PFSK-1 (cell line): ENCODE data around the gene UGGT2.

Source experiments
- FOXP2 ChIP-seq: optimal IDR thresholded peaks from 2 replicates; pipeline ENCODE3; 2011; ENCODE audit warnings: borderline replicate concordance, control low read depth, inconsistent platforms; ENCODE audit not compliant: insufficient read depth; ENCODE audit errors: extremely low read length, extremely low read depth
- POLR2AphosphoS5 ChIP-seq: IDR thresholded peaks from 2 replicates; pipeline ENCODE4 v1.6.1; 2012; ENCODE audit warnings: low read depth, mild to moderate bottlenecking, control low read depth, low read length, moderate library complexity
- SIN3A ChIP-seq: IDR thresholded peaks from 2 replicates; pipeline ENCODE4 v1.6.1; 2012; ENCODE audit warnings: mild to moderate bottlenecking, low read length, moderate library complexity, borderline replicate concordance; ENCODE audit not compliant: insufficient read depth
- TAF1 ChIP-seq: IDR thresholded peaks from 2 replicates; pipeline ENCODE4 v1.6.1; 2012; ENCODE audit warnings: low read length, control low read depth, borderline replicate concordance; ENCODE audit not compliant: insufficient read depth
- TF ChIP-seq, protein P1 (sequence below), 2 experiments: IDR thresholded peaks; 2 replicates each; pipeline versions ENCODE4 v1.6.1 to v1.8.0; 2011 to 2012; ENCODE audit warnings: low read depth in 2 of 2, low read length in 2 of 2, control low read depth in 1 of 2, inconsistent platforms in 1 of 2, mild to moderate bottlenecking in 1 of 2, moderate library complexity in 1 of 2; ENCODE audit not compliant: insufficient read depth in 1 of 2

DNA sequence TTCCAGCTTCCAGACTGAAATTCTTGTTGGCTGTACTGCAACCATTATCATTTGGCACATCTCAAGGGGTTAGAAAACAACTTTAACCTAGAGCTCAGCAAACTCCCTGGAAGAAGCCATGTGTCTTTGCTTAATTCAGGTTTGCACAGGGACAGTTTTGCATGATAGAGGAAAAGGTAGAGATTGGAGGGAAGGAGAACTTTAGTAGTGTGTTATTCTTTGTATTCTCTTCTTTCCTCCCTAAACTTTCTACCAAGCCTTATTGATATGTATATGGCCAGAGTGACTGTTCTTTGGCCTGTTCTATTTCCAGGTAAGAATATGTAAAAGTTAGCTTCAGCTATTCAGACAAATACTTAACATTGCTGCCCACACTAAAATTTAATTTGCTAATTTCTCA, 53.1 kb downstream of the UGGT2 start:
- TF ChIP-seq POLR2AphosphoS5 (no peak), TAF1 (no peak), SIN3A (no peak), FOXP2 (no peak)
- TF ChIP-seq, protein P1, sequence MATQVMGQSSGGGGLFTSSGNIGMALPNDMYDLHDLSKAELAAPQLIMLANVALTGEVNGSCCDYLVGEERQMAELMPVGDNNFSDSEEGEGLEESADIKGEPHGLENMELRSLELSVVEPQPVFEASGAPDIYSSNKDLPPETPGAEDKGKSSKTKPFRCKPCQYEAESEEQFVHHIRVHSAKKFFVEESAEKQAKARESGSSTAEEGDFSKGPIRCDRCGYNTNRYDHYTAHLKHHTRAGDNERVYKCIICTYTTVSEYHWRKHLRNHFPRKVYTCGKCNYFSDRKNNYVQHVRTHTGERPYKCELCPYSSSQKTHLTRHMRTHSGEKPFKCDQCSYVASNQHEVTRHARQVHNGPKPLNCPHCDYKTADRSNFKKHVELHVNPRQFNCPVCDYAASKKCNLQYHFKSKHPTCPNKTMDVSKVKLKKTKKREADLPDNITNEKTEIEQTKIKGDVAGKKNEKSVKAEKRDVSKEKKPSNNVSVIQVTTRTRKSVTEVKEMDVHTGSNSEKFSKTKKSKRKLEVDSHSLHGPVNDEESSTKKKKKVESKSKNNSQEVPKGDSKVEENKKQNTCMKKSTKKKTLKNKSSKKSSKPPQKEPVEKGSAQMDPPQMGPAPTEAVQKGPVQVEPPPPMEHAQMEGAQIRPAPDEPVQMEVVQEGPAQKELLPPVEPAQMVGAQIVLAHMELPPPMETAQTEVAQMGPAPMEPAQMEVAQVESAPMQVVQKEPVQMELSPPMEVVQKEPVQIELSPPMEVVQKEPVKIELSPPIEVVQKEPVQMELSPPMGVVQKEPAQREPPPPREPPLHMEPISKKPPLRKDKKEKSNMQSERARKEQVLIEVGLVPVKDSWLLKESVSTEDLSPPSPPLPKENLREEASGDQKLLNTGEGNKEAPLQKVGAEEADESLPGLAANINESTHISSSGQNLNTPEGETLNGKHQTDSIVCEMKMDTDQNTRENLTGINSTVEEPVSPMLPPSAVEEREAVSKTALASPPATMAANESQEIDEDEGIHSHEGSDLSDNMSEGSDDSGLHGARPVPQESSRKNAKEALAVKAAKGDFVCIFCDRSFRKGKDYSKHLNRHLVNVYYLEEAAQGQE (IDR thresholded peaks at IDR 0.05; ENCODE audit: insufficient read depth in 1 of 2, low read depth in 2 of 2, low read length in 2 of 2): no peak
